ENCODE measurements around the gene PPP1R3E. TPM values are rescaled to one million over a fixed set of nuclear protein-coding genes. Genes with fewer than 3 reads are reported as not detected.

PPP1R3E gene
- total and polyA plus RNA-seq, 2 of the 13 experiments (the other 11 are each of a cell fraction or from before 2014, with no cell fraction given) = 16.5 to 26.5 TPM

DNA sequence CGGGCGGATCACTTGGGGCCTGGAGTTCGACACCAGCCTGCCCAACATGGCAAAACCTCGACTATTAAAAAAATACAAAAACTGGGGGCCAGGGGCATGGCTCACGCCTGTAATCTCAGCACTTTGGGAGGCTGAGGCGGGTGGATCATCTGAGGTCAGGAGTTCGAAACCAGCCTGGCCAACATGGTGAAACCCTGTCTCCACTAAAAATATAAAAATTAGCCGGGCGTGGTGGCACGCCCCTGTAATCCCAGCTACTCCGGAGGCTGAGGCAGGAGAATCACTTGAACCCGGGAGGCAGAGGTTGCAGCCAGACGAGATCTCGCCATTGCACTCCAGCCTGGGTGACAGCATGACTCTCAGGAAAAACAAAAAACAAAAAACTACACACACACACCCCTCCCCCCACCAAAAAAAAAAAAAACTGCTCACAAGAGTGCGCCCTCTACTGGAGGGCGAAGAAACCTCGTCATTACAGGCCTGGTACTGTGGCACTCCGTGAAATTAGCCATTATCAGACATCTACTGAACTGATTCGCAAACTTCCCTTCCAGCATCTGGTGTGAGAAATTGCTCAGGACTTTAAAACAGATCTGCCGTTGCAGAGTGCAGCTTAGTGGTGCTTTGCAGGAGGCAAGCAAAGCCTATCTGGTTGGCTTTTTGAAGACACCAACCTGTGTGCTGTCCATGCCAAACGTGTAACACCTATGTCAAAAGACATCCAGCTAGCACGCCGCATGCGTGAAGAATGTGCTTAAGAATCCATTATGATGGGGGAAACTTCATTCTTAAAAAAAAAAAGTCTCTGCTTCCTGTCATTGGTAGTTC, 7.7 kb downstream of the PPP1R3E start (continued):
- TF ChIP-seq, protein P1, sequence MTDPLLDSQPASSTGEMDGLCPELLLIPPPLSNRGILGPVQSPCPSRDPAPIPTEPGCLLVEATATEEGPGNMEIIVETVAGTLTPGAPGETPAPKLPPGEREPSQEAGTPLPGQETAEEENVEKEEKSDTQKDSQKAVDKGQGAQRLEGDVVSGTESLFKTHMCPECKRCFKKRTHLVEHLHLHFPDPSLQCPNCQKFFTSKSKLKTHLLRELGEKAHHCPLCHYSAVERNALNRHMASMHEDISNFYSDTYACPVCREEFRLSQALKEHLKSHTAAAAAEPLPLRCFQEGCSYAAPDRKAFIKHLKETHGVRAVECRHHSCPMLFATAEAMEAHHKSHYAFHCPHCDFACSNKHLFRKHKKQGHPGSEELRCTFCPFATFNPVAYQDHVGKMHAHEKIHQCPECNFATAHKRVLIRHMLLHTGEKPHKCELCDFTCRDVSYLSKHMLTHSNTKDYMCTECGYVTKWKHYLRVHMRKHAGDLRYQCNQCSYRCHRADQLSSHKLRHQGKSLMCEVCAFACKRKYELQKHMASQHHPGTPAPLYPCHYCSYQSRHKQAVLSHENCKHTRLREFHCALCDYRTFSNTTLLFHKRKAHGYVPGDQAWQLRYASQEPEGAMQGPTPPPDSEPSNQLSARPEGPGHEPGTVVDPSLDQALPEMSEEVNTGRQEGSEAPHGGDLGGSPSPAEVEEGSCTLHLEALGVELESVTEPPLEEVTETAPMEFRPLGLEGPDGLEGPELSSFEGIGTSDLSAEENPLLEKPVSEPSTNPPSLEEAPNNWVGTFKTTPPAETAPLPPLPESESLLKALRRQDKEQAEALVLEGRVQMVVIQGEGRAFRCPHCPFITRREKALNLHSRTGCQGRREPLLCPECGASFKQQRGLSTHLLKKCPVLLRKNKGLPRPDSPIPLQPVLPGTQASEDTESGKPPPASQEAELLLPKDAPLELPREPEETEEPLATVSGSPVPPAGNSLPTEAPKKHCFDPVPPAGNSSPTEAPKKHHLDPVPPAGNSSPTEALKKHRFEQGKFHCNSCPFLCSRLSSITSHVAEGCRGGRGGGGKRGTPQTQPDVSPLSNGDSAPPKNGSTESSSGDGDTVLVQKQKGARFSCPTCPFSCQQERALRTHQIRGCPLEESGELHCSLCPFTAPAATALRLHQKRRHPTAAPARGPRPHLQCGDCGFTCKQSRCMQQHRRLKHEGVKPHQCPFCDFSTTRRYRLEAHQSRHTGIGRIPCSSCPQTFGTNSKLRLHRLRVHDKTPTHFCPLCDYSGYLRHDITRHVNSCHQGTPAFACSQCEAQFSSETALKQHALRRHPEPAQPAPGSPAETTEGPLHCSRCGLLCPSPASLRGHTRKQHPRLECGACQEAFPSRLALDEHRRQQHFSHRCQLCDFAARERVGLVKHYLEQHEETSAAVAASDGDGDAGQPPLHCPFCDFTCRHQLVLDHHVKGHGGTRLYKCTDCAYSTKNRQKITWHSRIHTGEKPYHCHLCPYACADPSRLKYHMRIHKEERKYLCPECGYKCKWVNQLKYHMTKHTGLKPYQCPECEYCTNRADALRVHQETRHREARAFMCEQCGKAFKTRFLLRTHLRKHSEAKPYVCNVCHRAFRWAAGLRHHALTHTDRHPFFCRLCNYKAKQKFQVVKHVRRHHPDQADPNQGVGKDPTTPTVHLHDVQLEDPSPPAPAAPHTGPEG (CRISPR knock-in tag; IDR thresholded peaks at IDR 0.05) = peak; percentile 70; the same call in 1 of the 2 replicates
- no peak for TF ChIP-seq JUN (CRISPR knock-in tag; IDR thresholded peaks at IDR 0.05)
- no peak for TF ChIP-seq KLF13 (CRISPR knock-in tag; IDR thresholded peaks at IDR 0.05)
- TF ChIP-seq, protein P2, sequence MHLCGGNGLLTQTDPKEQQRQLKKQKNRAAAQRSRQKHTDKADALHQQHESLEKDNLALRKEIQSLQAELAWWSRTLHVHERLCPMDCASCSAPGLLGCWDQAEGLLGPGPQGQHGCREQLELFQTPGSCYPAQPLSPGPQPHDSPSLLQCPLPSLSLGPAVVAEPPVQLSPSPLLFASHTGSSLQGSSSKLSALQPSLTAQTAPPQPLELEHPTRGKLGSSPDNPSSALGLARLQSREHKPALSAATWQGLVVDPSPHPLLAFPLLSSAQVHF (CRISPR knock-in tag; IDR thresholded peaks at IDR 0.05) = peak; percentile 63; the same call in 1 of the 2 replicates
- TF ChIP-seq, protein P3, sequence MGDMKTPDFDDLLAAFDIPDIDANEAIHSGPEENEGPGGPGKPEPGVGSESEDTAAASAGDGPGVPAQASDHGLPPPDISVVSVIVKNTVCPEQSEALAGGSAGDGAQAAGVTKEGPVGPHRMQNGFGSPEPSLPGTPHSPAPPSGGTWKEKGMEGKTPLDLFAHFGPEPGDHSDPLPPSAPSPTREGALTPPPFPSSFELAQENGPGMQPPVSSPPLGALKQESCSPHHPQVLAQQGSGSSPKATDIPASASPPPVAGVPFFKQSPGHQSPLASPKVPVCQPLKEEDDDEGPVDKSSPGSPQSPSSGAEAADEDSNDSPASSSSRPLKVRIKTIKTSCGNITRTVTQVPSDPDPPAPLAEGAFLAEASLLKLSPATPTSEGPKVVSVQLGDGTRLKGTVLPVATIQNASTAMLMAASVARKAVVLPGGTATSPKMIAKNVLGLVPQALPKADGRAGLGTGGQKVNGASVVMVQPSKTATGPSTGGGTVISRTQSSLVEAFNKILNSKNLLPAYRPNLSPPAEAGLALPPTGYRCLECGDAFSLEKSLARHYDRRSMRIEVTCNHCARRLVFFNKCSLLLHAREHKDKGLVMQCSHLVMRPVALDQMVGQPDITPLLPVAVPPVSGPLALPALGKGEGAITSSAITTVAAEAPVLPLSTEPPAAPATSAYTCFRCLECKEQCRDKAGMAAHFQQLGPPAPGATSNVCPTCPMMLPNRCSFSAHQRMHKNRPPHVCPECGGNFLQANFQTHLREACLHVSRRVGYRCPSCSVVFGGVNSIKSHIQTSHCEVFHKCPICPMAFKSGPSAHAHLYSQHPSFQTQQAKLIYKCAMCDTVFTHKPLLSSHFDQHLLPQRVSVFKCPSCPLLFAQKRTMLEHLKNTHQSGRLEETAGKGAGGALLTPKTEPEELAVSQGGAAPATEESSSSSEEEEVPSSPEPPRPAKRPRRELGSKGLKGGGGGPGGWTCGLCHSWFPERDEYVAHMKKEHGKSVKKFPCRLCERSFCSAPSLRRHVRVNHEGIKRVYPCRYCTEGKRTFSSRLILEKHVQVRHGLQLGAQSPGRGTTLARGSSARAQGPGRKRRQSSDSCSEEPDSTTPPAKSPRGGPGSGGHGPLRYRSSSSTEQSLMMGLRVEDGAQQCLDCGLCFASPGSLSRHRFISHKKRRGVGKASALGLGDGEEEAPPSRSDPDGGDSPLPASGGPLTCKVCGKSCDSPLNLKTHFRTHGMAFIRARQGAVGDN (CRISPR knock-in tag; IDR thresholded peaks at IDR 0.05) = peak; percentile 31; the same call in 1 of the 2 replicates
- TF ChIP-seq ZC3H13 (CRISPR knock-in tag; IDR thresholded peaks at IDR 0.05) = peak; percentile 60
- TF ChIP-seq, protein P4, sequence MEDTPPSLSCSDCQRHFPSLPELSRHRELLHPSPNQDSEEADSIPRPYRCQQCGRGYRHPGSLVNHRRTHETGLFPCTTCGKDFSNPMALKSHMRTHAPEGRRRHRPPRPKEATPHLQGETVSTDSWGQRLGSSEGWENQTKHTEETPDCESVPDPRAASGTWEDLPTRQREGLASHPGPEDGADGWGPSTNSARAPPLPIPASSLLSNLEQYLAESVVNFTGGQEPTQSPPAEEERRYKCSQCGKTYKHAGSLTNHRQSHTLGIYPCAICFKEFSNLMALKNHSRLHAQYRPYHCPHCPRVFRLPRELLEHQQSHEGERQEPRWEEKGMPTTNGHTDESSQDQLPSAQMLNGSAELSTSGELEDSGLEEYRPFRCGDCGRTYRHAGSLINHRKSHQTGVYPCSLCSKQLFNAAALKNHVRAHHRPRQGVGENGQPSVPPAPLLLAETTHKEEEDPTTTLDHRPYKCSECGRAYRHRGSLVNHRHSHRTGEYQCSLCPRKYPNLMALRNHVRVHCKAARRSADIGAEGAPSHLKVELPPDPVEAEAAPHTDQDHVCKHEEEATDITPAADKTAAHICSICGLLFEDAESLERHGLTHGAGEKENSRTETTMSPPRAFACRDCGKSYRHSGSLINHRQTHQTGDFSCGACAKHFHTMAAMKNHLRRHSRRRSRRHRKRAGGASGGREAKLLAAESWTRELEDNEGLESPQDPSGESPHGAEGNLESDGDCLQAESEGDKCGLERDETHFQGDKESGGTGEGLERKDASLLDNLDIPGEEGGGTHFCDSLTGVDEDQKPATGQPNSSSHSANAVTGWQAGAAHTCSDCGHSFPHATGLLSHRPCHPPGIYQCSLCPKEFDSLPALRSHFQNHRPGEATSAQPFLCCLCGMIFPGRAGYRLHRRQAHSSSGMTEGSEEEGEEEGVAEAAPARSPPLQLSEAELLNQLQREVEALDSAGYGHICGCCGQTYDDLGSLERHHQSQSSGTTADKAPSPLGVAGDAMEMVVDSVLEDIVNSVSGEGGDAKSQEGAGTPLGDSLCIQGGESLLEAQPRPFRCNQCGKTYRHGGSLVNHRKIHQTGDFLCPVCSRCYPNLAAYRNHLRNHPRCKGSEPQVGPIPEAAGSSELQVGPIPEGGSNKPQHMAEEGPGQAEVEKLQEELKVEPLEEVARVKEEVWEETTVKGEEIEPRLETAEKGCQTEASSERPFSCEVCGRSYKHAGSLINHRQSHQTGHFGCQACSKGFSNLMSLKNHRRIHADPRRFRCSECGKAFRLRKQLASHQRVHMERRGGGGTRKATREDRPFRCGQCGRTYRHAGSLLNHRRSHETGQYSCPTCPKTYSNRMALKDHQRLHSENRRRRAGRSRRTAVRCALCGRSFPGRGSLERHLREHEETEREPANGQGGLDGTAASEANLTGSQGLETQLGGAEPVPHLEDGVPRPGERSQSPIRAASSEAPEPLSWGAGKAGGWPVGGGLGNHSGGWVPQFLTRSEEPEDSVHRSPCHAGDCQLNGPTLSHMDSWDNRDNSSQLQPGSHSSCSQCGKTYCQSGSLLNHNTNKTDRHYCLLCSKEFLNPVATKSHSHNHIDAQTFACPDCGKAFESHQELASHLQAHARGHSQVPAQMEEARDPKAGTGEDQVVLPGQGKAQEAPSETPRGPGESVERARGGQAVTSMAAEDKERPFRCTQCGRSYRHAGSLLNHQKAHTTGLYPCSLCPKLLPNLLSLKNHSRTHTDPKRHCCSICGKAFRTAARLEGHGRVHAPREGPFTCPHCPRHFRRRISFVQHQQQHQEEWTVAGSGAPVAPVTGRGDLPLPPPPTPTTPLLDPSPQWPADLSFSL (CRISPR knock-in tag; IDR thresholded peaks at IDR 0.05) = no peak
- no peak for TF ChIP-seq PHF21A (CRISPR knock-in tag; IDR thresholded peaks at IDR 0.05)
- TF ChIP-seq ZNF331 (CRISPR knock-in tag; IDR thresholded peaks at IDR 0.05) = peak; percentile 52; the same call in 1 of the 2 replicates
- no peak for TF ChIP-seq CHD2 (IDR thresholded peaks at IDR 0.05; ENCODE audit: low read depth, low read length)
